ENCODE results near the gene TOGARAM1.

Gene TOGARAM1

GRCh38 chr14:45094275-45094674, 132.3 kb downstream of the TOGARAM1 start:
- DNase-seq, result no peak

DNA sequence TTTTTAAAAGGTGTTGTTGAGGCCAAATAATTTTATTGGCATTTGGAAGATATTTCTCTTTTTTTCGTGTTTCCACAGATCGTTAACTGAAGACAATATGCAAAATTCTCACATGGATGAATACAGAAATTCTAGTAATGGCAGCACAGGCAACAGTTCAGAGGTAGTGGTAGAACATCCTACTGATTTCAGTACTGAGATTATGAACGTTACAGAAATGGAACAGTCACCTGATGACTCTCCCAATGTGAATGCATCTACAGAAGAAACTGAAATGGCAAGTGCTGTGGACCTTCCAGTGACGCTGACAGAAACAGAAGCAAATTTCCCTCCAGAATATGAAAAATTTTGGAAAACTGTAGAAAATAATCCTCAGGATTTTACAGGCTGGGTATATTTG, 133.2 kb downstream of the TOGARAM1 start:
- DNase-seq, result no peak

GRCh38 chr14:45096218-45096617, 134.2 kb downstream of the TOGARAM1 start:
- no peak for DNase-seq

DNA sequence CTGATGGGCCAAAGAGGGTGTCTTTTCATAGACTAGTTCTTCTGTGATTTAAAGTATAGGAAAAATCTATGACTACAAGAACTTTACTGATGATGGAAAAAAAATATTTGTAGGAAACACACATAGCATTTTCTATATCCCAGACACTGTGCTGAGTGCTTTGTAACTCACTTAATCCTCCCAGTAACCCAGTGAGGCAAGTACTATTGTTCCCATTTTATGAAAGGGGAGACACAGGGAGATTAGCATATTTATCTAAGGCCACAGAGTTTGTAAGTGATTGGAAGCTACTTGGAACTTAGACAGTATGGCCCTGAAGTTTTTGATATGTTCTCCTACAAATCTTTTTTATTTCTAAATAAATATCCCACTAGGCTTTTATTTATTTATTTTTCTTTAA, 141.8 kb downstream of the TOGARAM1 start:
- DNase-seq, result no peak

DNA sequence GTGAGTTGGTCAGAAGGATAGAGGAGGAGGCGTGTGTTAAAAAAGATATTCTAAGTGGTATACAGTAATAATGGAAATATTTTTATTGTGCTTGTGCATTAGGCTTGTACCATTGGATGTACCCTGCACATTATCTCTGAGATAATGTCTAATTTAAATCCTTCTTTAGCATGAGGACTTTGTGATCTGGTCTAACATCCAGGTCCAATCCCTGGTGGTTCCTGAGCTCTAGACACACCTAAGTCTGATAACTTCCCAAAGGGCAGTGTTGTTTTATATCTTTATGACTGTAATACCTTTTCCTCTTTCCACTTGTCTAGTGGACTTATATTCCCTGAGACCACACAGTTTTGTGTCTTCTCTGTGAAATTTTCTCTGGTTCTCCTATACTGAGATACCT, 142.6 kb downstream of the TOGARAM1 start:
- no peak for DNase-seq

DNA sequence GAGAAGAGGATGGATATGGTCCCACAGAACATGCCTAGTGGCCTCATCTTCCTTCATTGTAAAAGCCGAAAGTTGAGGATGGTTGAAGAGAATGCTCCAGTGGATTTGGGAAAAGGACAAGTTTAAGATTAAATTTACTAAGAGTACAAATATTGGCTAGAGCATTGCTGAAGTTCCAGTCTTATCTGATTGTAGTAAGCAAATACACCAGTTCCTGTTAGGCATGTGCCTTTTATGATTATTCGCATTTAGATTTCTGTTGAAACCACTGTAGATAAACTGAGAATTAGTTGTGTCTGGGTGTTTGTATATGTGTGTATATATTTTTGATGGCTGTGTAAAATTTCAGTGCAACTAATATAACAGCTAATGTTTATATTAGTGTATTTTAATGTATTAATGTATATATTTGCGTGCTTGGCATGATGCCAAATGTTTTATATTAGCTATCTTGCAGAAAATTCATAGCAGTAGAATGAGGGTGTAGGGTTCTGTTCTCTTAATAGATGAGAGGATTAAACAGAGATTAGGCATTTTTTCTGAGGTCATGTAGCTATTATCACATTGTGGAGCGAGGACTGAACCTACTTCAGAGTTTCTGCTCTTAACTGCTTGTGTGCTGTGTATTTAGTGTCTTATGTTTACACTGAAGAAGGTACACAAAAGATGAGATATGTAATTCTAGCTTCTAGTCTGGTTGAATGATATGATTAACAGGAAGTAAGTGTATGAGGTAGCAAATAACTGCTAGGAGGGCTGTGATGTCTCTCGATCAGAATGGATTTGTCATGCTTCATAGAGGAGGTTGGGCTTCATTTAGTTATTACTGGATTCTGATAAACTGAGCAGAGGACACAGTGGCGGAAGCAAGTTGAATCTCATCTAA, 151.1 kb downstream of the TOGARAM1 start:
- DNase-seq, result no peak

DNA sequence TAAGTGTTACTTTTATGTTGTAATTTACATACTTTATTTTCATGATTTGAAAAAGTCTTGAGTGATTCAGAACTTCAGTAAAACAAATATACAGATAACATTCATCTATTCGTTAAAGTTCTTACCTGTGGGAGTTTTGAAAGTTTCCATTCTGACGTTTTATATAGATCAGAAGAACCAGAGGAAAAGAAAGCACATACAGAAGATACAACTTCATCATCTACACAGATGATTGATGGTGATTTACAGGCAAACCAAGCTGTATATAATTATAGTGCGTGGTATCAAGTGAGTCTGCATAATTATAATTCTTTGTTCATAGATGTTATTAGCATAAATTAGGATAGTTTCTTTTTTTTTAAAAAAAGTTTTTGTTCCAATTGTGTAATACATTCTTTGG, 152.3 kb downstream of the TOGARAM1 start:
- no peak for DNase-seq

DNA sequence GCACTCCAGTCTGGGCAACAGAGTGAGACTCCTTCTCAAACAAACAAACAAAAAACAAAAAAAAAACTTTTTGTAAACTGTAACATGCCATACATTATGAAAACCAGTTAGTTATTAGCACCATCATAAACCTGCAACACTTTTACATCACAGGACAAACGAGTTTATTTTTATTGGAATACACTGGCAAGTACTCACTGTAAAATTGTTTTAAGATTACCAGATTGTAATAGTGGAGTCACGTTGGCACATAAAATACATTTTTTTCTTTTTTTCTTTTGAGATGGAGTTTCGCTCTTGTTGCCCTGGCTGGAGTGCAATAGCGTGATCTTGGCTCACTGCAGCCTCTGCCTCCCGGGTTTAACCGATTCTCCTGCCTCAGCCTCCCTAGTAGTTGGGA, 156.6 kb downstream of the TOGARAM1 start:
- no peak for DNase-seq

DNA sequence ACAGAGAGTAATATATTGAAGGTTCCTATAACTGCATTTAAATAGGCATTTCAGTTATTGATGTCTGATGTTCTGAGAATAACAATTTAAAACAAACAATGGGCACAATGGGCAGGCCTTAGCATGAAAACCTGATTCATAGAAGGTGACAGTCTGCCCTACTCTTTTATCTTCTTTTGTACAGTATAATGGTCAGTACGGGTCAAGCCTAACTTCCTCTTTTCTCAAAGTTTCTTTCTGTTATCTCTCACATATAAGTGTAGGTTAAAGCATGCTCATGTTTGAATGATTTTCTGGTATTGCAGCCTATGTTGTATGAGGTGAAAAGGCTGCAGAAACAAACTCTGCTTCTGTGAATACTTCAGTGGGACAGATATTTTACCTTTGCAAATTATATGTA, 158.1 kb downstream of the TOGARAM1 start:
- DNase-seq, result no peak

DNA sequence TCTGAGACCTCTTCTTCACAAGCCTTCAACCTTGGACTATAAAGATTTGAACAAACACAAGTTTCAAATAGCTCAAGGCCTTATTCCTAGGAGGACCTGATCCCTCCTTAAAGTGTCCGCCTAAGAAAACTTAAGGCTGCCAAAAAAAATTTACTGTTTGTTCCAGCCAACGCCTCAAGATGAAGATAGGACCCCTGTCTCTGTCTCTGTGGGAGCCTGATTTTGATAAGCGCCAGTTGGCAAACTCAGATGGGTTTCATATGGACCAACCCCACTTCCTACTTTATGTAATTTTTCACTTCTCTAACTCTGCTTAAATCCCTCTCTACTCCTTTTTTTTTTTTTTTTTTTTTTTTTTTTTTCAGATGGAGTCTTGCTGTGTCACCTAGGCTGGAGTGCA, 161.3 kb downstream of the TOGARAM1 start:
- no peak for DNase-seq
